GM12878 (cell line): ENCODE measurements around the gene CASP4. TPM values are rescaled to one million over a fixed set of nuclear protein-coding genes. Genes with fewer than 3 reads are reported as not detected.

Experiments
- BHLHE40 ChIP-seq, 2 experiments: fragments of 450-650 bp in 1 of 2; IDR thresholded peaks; 2 replicates each; pipeline ENCODE4 v1.6.1; 2011 to 2017; ENCODE audit warnings: low read depth in 2 of 2, borderline replicate concordance in 1 of 2, improper control_type of control experiment in 1 of 2, low read length in 1 of 2, mild to moderate bottlenecking in 1 of 2
- CREM ChIP-seq: IDR thresholded peaks from 2 replicates; pipeline ENCODE4 v1.6.1; 2014; ENCODE audit warnings: antibody characterized with exemption, low read depth
- EP300 ChIP-seq, 2 experiments: fragments of 150-350 bp in 1 of 2; IDR thresholded peaks; 2 replicates each; pipeline ENCODE4 v1.6.1; 2011 to 2012; ENCODE audit warnings: low read depth in 2 of 2, low read length in 2 of 2, borderline replicate concordance in 1 of 2, improper control_type of control experiment in 1 of 2, inconsistent platforms in 1 of 2; ENCODE audit not compliant: control insufficient read depth in 1 of 2
- ETV6 ChIP-seq, 2 experiments: fragments of 450-650 bp in 1 of 2; IDR thresholded peaks in 1 of 2; conservative IDR thresholded peaks in 1 of 2; 2 replicates each; pipeline ENCODE4 v1.6.1; 2014; ENCODE audit warnings: antibody characterized with exemption in 1 of 2, borderline replicate concordance in 1 of 2, low read depth in 1 of 2, mild to moderate bottlenecking in 1 of 2, moderate library complexity in 1 of 2
- HCFC1 ChIP-seq: fragments of 150-350 bp; IDR thresholded peaks from 2 replicates; pipeline ENCODE4 v1.6.1; 2014; ENCODE audit warnings: low read length
- IRF4 ChIP-seq: IDR thresholded peaks from 2 replicates; pipeline ENCODE4 v1.6.1; 2011; ENCODE audit warnings: low read depth, low read length
- JUNB ChIP-seq: IDR thresholded peaks from 2 replicates; pipeline ENCODE4 v1.6.1; 2016; ENCODE audit warnings: antibody characterized with exemption, mild to moderate bottlenecking
- JUND ChIP-seq: IDR thresholded peaks from 2 replicates; pipeline ENCODE4 v1.6.1; 2012; ENCODE audit warnings: low read depth, mild to moderate bottlenecking, low read length, improper control_type of control experiment, moderate library complexity
- PAX5 ChIP-seq: IDR thresholded peaks from 2 replicates; pipeline ENCODE4 v1.6.1; 2011; ENCODE audit warnings: low read depth, low read length, borderline replicate concordance
- RAD21 ChIP-seq: IDR thresholded peaks from 2 replicates; pipeline ENCODE4 v1.6.1; 2011; ENCODE audit warnings: mild to moderate bottlenecking, low read depth, low read length, moderate library complexity; ENCODE audit not compliant: insufficient read depth
- RFX5 ChIP-seq: IDR thresholded peaks from 2 replicates; pipeline ENCODE4 v1.6.1; 2011; ENCODE audit warnings: low read depth, low read length, improper control_type of control experiment
- SMARCA5 ChIP-seq: fragments of 450-650 bp; IDR thresholded peaks from 2 replicates; pipeline ENCODE4 v1.6.1; 2017; ENCODE audit warnings: mild to moderate bottlenecking
- SMC3 ChIP-seq: IDR thresholded peaks from 2 replicates; pipeline ENCODE4 v1.6.1; 2011; ENCODE audit warnings: low read length, improper control_type of control experiment, borderline replicate concordance
- TARDBP ChIP-seq: IDR thresholded peaks from 2 replicates; pipeline ENCODE4 v1.6.1; 2016; ENCODE audit warnings: borderline replicate concordance
- YY1 ChIP-seq: IDR thresholded peaks from 2 replicates; pipeline ENCODE4 v1.6.1; 2011; ENCODE audit warnings: low read depth, mild to moderate bottlenecking, low read length
- ZNF207 ChIP-seq: fragments of 450-650 bp; IDR thresholded peaks from 2 replicates; pipeline ENCODE4 v1.6.1; 2014; ENCODE audit warnings: antibody characterized with exemption, mild to moderate bottlenecking, borderline replicate concordance
- polyA plus RNA-seq, 11 experiments: library from polyadenylated mRNA; depleted of rRNA in 4 of 11; unstranded in 6 of 11; stranded (reverse) in 5 of 11; fragments of >200 nt; fragmentation: Nextera tagmentation in 4 of 11; fragmentation: Illumina TruSeq in 1 of 11; extraction: Ambion mirVana in 4 of 11; extraction: Trizol in 1 of 11; gene quantifications; 1 replicate in 1 of 11; 2 replicates in 10 of 11; pipeline versions ENCODE4 v1.2.1 to v1.2.3, GENCODE V29; 2011 to 2016; ENCODE audit warnings: inconsistent platforms in 2 of 11, missing spikeins in 2 of 11, low read depth in 1 of 11
- total RNA-seq, 4 experiments: library from RNA; depleted of rRNA in 3 of 4; stranded (reverse); fragments of >200 nt in 3 of 4; fragmentation: Illumina TruSeq in 1 of 4; extraction: Trizol in 1 of 4; gene quantifications; 2 replicates each; pipeline versions ENCODE4 v1.2.1 to v1.2.3, GENCODE V29; 2013 to 2021
- TF ChIP-seq, protein P1 (sequence below), 3 experiments: IDR thresholded peaks in 2 of 3; conservative IDR thresholded peaks in 1 of 3; 2 replicates each; pipeline ENCODE4 v1.5.1; 2011; ENCODE audit warnings: low read depth in 3 of 3, low read length in 3 of 3, mild to moderate bottlenecking in 3 of 3, control low read depth in 2 of 3, moderate library complexity in 2 of 3, inconsistent platforms in 1 of 3, mixed read lengths in 1 of 3; ENCODE audit not compliant: control insufficient read depth in 2 of 3, insufficient read depth in 1 of 3; ENCODE audit errors: extremely low read depth in 1 of 3
- TF ChIP-seq, protein P2 (sequence below): fragments of 450-650 bp; IDR thresholded peaks from 2 replicates; pipeline ENCODE4 v1.6.1; 2016; ENCODE audit warnings: mild to moderate bottlenecking

The CASP4 gene
- total and polyA plus RNA-seq, 10 of the 15 experiments (the other 5 are each of a cell fraction or from before 2014, with no cell fraction given), result 25.3 to 113 (median 50.0) TPM

DNA sequence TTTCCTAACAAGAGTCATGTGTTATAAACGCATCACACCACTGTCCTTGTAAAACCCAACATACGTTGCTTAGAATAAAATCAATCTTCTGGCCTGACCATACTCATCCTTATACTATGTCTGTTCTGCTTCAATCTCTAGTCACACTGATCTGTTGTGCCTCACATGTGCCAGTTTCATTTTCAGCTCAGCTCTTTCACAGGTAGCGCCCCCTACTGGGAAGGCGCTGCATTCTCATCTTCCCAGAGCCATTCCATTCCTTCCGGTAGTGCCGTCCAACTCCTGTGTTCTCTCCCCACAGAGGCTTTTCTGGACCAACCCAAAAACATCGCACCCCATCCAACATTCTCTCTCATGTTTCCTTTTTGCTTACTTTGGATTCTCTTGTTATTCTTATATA lies 32.4 kb upstream of the CASP4 start (continued):
- no peak for TF ChIP-seq PAX5
- TF ChIP-seq JUNB, result no peak
- TF ChIP-seq TARDBP, result no peak
- TF ChIP-seq ETV6 (conservative IDR thresholded peaks at IDR 0.05 in 1 of 2, IDR thresholded peaks at IDR 0.05 in 1 of 2; ENCODE audit: borderline replicate concordance in 1 of 2, low read depth in 1 of 2), result no peak
- peak; percentile 61; the same call in 1 of the 2 replicates for TF ChIP-seq SMC3
- TF ChIP-seq, protein P1, sequence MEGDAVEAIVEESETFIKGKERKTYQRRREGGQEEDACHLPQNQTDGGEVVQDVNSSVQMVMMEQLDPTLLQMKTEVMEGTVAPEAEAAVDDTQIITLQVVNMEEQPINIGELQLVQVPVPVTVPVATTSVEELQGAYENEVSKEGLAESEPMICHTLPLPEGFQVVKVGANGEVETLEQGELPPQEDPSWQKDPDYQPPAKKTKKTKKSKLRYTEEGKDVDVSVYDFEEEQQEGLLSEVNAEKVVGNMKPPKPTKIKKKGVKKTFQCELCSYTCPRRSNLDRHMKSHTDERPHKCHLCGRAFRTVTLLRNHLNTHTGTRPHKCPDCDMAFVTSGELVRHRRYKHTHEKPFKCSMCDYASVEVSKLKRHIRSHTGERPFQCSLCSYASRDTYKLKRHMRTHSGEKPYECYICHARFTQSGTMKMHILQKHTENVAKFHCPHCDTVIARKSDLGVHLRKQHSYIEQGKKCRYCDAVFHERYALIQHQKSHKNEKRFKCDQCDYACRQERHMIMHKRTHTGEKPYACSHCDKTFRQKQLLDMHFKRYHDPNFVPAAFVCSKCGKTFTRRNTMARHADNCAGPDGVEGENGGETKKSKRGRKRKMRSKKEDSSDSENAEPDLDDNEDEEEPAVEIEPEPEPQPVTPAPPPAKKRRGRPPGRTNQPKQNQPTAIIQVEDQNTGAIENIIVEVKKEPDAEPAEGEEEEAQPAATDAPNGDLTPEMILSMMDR (IDR thresholded peaks at IDR 0.05 in 2 of 3, conservative IDR thresholded peaks at IDR 0.05 in 1 of 3; ENCODE audit: control insufficient read depth in 2 of 3, extremely low read depth in 1 of 3, insufficient read depth in 1 of 3, low read depth in 3 of 3, low read length in 3 of 3), result peak; percentile 73 to 92 (median 91)
- TF ChIP-seq BHLHE40 (IDR thresholded peaks at IDR 0.05; ENCODE audit: borderline replicate concordance in 1 of 2, low read depth in 2 of 2, low read length in 1 of 2), result peak; percentile 26 to 33; a peak in 1 of 4 replicates
- TF ChIP-seq ZNF207, result no peak
- TF ChIP-seq, protein P2, sequence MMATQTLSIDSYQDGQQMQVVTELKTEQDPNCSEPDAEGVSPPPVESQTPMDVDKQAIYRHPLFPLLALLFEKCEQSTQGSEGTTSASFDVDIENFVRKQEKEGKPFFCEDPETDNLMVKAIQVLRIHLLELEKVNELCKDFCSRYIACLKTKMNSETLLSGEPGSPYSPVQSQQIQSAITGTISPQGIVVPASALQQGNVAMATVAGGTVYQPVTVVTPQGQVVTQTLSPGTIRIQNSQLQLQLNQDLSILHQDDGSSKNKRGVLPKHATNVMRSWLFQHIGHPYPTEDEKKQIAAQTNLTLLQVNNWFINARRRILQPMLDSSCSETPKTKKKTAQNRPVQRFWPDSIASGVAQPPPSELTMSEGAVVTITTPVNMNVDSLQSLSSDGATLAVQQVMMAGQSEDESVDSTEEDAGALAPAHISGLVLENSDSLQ, result no peak
- TF ChIP-seq RAD21, result peak; percentile 66
- 0 out of 2 replicates have a peak, but pooled peaks have one; percentile 41 for TF ChIP-seq IRF4
- no peak for TF ChIP-seq YY1
- TF ChIP-seq SMARCA5, result no peak
- no peak for TF ChIP-seq JUND
- no peak for TF ChIP-seq CREM
- no peak for TF ChIP-seq HCFC1
- no peak for TF ChIP-seq EP300 (IDR thresholded peaks at IDR 0.05; ENCODE audit: borderline replicate concordance in 1 of 2, control insufficient read depth in 1 of 2, low read depth in 2 of 2, low read length in 2 of 2)
- TF ChIP-seq RFX5, result no peak
